HG03066 (cell line): Measurements from ENCODE around the gene CCL21.
"Not testable (repeated sequence)": the region's sequence is repeated elsewhere in the genome, so short reads cannot be mapped to it uniquely, and the experiment has no call there.

Experiments used
- ATAC-seq: cut with Tn5 transposase; IDR thresholded peaks from one replicate; pipeline ENCODE4 v1.9.1; 2021; ENCODE audit warnings: low read depth; ENCODE audit not compliant: unreplicated experiment

The CCL21 gene

GRCh38 chr9:34710023-34710422 is at the start of gene CCL21:
CCL21 (minus strand) TSS chr9:34710136; CDS start chr9:34710066, 70 bp downstream.
- ATAC-seq = no peak

- no peak for ATAC-seq
Observed at GRCh38 chr9:34759432-34760134, 49.6 kb upstream of the CCL21 start.

- ATAC-seq = not testable (repeated sequence)
Observed at GRCh38 chr9:34750320-34750719, 40.4 kb upstream of the CCL21 start.

GRCh38 chr9:34746526-34746925 is 36.6 kb upstream of the CCL21 start:
- ATAC-seq = no peak

- ATAC-seq = no peak
Observed at GRCh38 chr9:34744295-34745221, 34.6 kb upstream of the CCL21 start.

- no peak for ATAC-seq
Observed at GRCh38 chr9:34742710-34743109, 32.8 kb upstream of the CCL21 start.

- ATAC-seq = no peak
Observed at GRCh38 chr9:34741628-34742027, 31.7 kb upstream of the CCL21 start.

- not testable (repeated sequence) for ATAC-seq
Observed at GRCh38 chr9:34740176-34740575, 30.2 kb upstream of the CCL21 start.

- ATAC-seq = no peak
Observed at GRCh38 chr9:34737677-34738260, 27.8 kb upstream of the CCL21 start.

GRCh38 chr9:34734720-34735119 is 24.8 kb upstream of the CCL21 start:
- no peak for ATAC-seq

GRCh38 chr9:34732886-34733285 is 22.9 kb upstream of the CCL21 start:
- no peak for ATAC-seq

GRCh38 chr9:34732478-34732877 is 22.5 kb upstream of the CCL21 start:
- ATAC-seq = no peak

GRCh38 chr9:34723141-34723540 is 13.2 kb upstream of the CCL21 start:
- no peak for ATAC-seq

- not testable (repeated sequence) for ATAC-seq
Observed at GRCh38 chr9:34719769-34720025, 9.8 kb upstream of the CCL21 start.

GRCh38 chr9:34719021-34719768 is 9.3 kb upstream of the CCL21 start:
- ATAC-seq = no peak

GRCh38 chr9:34717996-34718614 is 8.2 kb upstream of the CCL21 start:
- no peak for ATAC-seq

- ATAC-seq = no peak
Observed at GRCh38 chr9:34716711-34717110, 6.8 kb upstream of the CCL21 start.

- ATAC-seq = no peak
Observed at GRCh38 chr9:34715639-34716215, 5.8 kb upstream of the CCL21 start.

GRCh38 chr9:34714007-34714406 is 4.1 kb upstream of the CCL21 start:
- ATAC-seq = no peak

GRCh38 chr9:34712140-34712539 is 2.2 kb upstream of the CCL21 start:
- no peak for ATAC-seq
